ENCODE results near the gene KDM4B.

KDM4B gene

DNA sequence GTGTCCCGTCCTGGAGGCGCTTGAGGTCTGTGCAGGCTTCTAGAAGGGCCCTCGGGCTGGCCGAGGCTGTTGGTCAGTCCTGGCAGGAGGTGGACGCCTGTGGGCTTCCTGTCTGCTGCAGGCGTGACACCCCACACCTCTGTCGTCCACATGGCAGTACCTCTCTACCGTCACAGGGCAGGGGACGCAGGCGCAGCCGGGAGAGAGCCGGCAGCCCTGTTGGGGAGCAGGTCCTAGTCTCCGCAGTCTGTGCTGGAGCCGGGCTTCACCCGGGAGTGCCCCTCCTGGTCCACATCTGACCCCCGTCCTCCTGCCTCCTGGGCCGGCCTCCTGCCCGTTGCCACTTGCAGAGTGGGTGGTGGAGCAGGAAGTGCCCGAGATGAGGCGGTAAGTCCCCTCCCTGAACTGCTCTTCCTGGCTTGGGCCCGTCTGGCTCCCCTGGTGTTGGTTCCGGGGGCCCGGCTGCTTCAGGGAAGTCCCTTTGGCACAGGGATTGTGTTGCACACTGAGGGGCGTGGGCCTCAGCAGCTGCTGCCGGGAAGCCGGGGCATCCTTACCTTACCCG is 106.0 kb downstream of the KDM4B start:
- no peak for DNase-seq

DNA sequence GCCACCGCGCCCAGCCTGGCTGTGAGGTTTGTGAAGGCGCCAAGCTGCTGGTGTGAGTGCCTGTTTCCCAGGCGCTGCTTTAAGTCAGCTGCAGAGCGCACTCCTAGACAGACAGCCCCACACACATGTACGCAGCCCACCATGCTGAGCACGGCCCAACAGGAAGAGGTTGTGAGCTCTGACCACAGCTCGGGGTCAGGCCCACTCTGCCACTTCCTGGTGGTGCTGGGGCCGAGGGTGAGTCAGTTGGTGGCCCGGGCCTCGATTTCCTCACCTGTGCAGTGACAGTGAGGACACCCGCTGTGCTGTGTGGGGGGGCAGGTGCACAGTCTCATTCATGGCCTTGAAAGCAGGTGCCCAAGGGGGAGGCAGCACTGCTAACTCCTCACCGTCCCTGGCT is 106.7 kb downstream of the KDM4B start:
- no peak for DNase-seq

DNA sequence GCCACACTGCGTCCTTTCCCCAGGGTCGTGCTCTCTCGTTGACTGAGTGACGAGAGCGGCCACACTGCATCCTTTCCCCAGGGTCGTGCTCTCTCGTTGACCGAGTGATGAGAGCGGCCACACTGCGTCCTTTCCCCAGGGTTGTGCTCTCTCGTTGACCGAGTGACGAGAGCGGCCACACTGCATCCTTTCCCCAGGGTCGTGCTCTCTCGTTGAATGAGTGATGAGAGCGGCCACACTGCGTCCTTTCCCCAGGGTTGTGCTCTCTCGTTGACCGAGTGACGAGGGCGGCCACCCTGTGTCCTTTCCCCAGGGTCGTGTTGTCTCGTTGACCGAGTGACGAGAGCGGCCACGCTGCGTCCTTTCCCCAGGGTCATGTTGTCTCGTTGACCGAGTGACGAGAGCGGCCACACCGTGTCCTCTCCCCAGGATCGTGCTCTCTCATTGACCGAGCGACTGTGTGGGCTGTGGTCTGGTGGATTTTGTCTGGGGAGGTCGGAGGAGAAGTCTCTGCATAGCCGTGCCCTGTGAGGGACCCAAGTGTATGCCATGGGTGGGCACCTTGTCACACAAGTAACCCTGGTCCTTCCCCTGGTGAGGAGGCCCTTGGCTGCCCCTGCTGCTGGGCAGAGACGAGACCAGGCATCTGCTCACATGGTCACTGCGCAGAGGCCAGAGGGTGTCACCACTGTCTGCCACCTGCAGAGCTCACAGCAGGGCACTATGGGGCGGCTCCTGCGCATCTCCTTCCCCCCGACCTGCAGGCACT is 107.7 kb downstream of the KDM4B start:
- DNase-seq = no peak

DNA sequence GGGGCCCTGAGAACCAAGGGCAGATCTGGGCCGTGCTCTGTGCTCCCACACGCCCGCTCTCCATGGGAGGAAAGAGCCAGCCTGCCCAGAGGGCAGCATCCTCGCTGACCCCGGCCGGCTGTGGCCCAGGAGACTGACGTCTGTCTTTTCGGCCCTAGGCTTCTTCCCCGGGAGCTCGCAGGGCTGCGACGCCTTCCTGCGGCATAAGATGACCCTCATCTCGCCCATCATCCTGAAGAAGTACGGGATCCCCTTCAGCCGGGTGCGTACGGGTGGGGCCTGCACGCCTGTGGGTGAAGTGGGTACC is 108.2 kb downstream of the KDM4B start:
- DNase-seq = no peak

DNA sequence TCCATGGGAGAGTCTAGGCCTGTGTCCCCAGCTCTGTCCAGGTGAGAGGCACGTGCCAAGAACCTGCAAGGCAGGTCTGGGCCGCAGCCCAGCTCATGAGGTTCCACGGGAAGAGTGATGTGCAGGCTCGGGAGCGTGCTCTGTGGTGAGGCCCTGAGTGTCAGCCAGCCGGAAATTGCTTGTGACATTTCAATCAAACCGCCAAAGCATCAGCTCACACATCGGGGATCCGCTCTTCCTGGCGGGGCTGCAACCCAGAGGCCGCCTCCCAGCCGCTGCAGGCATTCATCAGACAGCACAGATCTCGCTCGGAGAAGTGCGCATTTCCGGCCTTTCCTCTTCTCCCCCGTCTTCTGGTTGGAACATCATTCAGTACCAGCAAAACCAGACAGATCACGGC is 109.3 kb downstream of the KDM4B start:
- peak; percentile 35 for DNase-seq

DNA sequence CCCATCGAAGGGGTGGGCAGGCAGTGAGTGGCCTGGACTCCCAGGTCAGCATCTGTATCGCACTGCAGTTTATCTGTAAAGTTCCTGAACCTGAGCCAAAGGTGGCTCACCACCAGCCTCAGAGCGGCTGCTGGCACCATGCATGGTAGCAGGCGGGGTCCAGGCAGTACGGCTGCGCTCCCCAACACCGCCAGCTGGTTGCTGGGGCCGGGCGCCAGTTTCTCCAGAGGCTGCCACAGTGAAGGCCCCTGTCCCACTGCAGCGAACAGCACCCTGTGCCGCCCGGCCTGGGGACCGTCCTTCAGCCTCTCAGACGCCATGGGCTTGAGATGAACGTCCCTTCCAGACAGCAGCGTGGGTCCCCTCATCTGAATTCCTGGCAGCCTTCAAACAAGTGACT is 109.8 kb downstream of the KDM4B start:
- DNase-seq = no peak

DNA sequence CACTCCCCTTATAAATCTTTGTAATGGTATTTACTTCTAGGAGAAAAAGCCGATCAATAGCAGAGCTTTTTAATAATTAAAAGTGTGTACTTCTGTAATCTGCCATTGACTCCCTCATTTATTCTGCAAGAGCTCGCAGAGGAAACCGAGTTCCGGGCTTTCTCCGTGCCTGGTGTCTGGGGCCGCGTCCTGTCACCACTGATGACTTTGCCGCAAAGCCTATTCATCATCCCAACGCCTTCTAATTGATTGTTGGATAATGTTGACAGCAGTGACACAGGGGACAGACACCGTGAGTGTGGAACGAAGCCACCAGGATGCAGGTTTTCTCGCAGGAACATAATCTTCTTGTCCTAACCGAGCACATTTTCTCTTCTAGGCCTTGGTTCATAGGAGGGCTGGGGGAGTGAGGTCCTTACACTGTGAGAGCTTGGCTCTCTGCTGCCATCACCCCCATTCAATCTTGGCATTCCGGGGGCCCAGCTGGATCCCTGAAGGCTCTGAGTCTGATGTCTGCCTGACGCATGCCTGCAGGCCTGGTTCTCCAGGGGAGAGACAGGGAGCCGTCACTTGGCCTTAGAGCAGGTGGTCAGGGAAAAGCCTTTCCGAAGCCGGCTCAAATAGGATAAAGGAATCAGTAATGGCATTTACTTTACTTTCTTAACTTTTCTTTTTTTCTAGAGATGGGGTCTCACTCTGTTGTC is 110.3 kb downstream of the KDM4B start:
- DNase-seq = no peak

DNA sequence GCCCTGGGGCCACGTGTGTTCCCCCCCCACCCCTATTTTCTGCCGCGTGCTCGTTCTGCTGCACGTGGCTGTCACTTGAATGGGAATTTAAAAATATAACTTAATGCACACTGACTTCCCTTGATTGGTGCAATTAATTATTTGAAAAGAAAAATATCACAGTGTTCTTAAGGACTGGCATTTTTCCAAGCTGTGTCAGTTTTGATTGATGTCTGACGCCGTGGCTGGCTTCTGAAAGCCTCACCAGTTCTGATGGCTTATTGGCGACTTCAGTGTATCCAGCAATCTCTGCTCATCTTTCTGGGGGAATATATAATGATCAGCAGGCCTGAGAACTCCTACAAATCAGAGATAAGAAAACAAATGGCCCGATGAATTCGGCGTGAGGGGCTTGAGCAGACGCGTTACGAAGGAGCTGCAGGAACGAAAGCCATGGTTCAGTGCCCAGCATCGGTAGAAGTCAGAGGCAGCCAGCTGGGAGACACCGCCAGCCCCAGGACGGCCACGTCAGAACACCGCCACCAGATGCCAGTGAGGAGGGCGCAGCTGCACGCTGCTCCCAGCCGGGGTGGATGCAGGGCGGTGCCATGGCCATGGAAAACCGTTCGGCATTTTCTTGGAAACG is 111.2 kb downstream of the KDM4B start:
- no peak for DNase-seq

DNA sequence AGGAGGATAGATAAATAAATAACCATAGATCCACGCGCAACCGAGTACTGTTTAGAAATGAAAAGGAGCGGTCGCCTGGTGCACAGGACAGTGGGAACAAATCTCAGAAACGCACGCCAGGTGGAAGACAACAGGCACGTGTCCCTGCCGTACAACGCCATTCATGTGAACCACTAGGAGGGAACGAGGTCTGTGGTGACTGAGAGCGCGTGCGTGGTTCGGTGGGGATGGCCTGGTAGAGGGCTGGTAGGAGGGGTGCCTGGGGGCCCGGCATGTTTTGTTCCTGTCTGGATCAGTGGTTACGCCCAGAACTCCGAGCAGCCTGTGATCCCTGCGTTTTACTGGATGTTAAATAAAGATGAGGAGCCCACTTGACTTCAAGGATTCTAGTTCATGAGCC is 111.9 kb downstream of the KDM4B start:
- no peak for DNase-seq

DNA sequence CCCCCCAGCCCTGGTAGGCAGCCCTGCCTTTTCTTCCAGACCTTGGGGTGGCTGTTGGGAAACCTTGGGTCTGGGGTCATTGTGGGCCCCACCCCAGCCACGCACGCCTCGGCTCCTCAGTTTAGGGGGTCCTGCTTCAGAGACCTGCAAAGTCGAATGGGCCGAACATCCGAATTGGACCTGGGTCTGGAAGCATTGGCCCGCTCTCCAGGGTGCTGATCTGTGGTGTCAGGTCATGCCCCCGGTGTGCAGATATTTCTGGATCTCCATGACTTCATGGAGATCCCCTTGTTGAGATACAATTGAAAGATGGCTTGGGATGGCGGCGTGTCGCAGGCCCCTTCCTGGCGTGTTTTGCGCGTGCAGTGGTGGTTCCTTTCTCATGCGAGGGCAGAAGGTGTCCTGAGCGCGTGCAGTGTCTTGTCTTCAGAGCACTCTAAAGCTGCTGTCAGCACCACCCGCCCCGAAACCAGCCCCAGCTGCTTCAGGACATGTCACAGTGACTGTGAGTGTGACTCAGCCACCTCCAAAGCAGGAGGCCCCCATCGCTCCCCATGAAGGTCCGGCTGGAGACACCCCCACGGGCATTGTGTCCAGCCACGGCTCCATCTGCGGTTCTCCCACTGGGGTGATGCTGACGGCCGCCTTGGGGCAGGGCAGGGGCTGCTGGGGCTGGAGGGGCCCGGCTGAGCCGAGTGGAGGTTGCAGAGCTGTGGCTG is 112.7 kb downstream of the KDM4B start:
- no peak for DNase-seq

DNA sequence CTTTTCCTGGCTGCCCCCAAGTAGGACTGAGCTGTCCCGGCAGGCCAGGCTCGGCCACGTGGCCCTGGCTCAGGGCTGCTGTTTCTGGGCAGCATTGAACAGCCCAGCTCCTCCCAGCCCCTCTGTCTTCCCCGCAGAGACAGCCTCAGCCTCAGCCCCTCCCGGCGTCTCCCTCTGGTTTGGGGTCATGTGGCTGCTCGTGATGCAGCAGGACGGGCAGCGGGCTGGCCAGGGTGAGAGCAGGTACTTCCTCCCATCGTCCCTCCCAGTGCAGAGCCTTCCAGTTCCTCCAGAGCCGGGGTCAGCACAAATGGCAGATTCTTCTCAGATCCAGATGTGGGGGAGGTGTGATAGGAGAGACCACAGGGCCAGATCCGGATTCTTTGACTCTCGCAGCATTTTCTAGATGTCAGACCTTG is 114.6 kb downstream of the KDM4B start:
- DNase-seq = no peak

DNA sequence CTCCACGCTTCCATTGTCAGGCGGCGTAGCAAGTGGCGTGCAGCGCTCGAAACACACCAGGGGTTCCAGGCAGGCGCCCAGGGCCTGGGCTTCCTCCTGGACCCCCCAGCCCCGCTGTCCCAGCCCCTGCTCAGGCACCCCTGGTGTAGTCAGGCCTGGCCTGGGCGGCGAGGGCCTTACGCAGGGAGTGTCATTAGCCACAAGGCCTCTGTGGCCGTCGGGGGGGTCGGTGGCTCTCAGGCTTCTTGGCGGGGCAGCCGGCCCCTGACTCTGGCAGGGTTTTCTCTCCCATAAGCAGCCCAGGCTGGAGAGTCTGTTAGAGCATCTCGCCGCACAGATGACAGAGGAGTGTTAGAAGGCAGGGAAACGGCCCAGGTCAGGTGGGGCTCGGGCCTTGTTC is 116.7 kb downstream of the KDM4B start:
- no peak for DNase-seq

DNA sequence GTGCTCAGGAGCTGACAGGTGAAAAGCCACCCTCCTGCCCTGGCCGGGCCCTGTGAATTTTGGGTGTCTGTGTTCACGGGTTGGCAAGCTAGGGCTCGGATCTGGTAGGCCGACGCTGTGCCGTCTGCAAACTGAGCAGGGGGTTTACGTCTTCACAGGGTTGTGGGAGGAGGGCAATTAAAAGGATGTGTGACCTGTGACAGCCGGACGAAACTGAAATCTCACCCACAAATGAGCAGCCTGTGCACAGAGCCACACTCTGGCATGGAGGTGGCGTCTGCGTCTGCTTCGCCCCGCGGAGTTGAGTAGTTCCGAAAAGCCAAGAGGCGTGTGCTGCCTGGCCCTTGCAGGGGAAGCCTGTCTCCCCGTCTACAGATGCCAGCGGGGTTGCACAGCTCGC is 117.3 kb downstream of the KDM4B start:
- no peak for DNase-seq

DNA sequence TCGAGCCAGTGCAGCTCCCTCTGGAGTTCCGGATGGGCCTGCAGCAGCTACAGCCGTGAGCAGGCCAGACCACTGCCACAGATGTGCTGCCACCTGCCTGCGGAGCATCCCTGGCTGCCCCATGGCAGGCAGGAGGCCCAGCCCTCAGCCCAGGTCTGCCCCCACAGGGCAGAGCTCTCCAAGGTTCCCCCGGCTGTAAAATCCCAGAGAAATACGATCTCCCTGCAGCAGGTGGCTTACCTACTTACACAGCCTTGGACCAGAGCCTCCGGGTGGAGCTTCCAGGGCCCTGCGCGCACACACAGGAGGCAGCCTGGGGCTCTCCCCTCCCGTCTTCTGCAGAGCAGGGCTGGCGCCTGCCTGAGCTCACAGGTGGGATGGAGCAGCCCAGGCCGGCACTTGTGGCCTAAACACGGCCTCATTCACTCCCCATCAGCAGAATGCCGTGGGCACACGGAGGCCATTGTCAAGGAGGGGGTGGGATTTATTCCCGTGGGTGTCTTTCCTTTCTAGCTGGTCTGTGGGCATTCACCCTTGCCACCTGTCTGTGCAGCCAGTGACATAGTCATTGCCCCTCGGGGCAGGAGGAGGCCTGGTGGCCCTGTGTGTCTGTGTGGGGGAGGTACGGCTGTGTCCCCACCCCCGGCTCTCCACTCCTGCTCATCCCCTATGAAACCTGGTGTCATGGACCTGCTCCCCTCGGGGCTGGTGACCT is 118.0 kb downstream of the KDM4B start:
- no peak for DNase-seq

DNA sequence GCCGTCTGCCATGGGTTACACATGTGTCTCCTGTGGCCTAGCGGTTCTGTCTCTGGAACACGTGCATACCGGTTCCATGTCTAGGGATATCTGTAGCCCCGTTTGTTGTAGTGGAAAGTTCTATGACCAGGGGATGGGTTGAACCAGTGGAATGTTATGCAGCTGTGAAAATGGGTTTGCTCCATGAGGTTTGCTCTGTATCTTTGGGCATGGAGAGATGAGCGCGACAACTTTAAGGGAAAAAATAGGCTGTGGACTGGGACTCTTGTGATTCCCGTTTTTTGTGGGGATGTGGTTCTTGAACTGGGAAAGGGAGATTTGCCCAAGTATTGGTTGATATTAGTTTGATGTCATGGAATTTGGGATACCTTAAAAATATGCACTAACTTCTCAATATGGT is 120.4 kb downstream of the KDM4B start:
- no peak for DNase-seq

DNA sequence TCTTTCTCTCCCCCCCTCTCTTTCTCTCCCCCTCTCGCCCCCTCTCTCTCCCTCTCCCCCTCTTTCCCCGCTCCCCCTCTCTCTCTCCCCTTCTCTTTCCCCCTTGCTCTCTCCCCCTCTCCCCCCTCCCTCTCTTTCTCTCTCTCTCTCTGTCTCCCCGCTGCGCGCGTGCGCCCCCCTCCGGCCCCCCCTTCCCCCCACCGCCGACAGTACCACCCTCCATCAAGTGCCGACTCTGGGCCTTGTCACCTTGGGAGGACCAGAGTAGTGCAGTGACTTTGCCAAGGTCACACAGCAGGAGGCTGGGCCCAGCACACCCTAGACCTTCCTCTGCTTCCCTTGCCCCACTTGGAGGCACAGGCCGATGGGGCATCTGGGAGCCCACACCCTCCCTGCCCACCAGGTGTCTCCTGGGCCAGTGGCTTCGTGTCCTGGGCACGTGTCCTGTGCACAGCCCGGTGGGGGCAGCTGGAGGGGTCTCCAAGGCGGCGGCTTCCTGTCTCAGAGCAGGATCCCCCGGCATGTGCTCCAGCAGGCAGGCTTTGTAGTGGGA is 121.6 kb downstream of the KDM4B start:
- no peak for DNase-seq

DNA sequence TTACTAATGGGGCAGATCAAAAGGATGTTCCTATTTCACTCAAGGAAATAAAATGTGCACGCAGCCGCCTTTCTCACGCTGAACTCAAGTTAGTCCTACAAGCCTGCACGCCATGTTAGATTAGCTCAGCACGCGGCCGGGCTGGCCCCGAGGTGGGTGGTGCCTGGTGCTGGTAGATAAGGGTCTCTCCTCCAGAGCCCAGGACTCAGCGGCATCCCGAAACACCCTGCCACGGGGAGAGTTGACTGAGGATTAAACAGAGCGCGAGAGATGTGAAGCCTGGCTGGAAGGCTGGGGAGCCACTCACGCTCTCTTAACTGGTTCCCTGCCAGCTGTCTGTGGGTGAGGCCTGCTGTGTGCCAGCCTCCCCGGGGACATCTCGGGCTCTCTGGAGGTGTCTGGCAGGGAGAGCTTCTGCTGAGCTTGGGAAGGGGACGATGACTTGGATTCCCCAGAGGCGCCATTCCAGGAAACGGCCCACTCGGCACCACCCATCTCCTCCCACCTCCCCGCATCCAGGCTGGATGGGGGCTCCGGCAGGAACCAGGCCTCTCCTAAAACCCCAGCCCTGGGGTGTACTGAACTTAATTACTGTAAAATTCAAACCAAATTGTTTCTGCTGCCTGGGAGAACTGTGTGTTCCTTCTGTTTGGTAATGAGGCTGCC is 122.2 kb downstream of the KDM4B start:
- no peak for DNase-seq

DNA sequence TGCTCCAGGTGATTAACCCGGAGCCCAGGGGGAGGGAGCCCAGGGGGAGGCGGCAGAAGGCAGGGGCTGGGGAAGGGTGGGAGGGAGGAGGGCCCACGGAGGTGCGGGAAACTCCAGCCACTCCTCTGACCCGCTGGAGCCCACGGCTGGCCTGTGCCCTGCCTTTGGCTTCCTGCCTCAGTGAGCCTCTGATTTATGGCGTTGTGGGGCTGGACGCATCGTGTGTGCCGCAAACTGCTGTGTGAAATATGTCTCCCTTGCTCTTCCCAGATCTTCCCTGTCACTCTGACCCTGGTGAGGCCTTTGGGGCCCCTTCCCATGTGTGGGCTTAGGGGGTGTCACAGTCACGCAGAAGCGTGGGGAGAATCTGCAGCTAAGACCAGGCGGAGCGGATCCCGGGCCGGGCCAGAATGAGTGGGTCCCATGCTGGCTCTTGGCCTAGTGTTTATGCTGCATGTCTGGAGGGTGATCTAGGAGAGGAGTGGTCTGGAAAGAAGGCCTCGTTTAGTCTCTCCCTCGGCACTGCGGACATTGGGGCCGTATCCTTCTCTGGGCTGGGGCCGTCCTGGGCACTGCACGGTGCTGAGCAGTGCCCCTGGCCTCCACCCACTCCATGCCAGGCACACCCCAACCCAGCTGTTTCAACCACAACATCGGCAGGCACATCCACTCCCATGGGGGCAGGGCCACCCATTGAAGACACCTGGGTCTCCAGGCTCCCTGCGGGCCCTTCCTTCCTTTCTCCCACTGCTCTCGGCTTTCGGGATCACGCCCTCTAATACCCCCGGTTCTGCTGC is 123.0 kb downstream of the KDM4B start:
- no peak for DNase-seq

DNA sequence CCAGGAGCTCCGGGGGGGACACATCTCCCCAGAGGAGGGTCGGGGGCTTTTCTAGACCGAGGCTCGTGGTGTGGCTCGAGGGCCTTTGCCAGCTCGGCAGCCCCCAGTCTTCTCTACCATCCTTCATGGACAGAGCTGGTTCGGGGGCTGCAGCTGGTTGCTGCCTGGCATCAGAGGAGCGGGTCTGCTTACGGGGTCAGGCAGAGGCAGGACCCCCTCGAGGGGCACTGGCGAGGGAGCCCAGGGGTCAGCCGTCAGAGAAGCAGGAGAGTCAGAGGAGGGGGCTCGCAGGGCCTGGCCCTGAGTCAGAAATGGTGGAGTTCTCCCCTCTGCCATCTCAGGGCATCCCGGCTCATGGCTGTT is 123.5 kb downstream of the KDM4B start:
- DNase-seq = no peak

DNA sequence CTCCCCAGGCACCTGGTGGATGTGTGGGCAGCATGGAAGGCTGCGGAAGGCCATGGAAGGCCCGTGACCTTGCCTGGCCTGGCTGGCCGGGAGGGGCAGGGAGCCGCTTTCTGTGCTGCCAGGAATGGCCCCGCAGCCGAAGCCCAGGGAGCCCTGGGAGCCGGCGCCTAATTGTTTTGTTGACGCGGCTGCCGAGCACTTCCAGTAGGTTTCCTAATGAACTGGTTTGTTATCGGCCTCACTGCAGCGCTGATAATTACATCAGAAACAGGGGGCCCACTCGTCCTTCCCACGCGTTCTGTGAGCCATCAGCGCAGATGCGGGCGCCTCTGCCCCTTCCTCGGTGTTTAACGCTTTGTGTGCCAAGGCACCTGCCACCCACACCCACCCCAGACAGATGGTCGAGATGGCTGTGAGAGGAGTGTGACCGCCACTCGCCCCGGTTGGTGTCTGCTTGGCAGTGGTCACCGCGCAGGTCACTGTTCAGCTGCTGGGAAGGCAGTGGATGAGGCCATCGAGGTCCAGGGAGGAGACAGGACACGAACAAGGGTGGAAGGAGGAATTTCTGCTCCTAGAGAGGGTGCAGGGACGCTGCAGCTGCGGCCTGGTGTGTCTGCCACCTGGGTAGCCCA is 124.5 kb downstream of the KDM4B start:
- DNase-seq = no peak

Data from activated CD8-positive, alpha-beta memory T cell treated with anti-CD3 and anti-CD28 coated beads, Interleukin-2, amount 50 U/mL, for 4 hours (primary cell).